Measurements from ENCODE around the gene RSPH9.
"Not testable (repeated sequence)": the region's sequence is repeated elsewhere in the genome, so short reads cannot be mapped to it uniquely, and the experiment has no call there.

RSPH9 gene

DNA sequence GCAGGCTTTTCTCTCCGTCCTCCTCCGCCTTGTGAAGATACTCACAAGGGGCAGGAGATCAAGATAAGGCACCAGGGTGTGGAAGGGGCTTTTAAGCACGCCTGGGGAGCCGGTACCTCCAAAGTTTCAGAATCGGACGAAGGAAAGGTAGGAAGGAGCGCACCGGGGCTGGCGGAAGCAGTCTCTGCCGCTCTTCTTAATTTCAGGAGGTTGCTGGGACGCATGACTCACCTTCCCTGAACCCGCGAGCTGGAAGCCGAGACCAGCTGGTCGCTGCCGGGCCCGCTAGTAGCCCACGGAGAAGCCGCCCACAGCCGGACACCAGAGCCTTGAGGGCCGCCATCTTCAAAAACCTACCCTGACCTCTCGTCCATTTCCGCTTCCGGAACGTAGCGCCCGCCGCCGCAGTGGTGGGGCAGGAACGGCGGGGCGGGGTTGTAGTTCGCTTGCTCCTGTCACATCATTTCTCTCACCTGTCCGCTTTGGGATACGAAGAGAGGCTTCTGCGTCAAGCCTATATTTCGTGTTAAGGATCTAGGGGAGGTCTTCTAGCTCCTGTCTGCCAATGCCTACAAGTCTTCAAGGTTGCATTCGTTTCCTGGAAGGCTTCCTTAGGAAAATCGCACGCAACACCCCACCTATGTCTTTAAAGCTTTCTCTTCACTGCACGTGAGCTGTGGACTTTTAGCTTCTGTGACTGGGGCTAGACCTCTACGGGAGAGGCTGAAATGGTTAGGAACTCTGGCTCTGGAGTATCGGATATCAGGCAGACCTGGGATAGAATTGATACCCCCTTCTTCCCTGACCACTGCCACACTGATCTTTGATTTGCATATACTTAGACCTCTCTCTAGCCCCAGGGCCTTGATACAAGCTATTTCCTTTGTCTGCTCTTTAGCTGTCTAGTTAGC lies 42.9 kb downstream of the RSPH9 start, which contains the start of gene MRPS18A:
TSS of gene MRPS18A (minus strand) at position 355 of the 911 bp plus-strand sequence. CDS start at position 343, 12 bp downstream.
- Mint-ChIP-seq H3K9me3 (no peaks in the 10 kb centered on the region), H3K4me1 (peaks cover 48% of the 10 kb centered on the region), H3K27me3 (no peaks in the 10 kb centered on the region), H3K36me3 (no peaks in the 10 kb centered on the region), H3K27ac (peak within 1 kb of the TSS; percentile 82), H3K4me3 (peak within 1 kb of the TSS; percentile 96)

- Mint-ChIP-seq H3K27me3 (no peaks in the 10 kb centered on the region), H3K36me3 (no peaks in the 10 kb centered on the region), H3K4me3 (no peak overlapping the region), H3K27ac (peak overlapping the region; percentile 1), H3K4me1 (peaks cover 32% of the 10 kb centered on the region), H3K9me3 (no peaks in the 10 kb centered on the region)
Observed at GRCh38 chr6:43689421-43689820, 44.6 kb downstream of the RSPH9 start.

DNA sequence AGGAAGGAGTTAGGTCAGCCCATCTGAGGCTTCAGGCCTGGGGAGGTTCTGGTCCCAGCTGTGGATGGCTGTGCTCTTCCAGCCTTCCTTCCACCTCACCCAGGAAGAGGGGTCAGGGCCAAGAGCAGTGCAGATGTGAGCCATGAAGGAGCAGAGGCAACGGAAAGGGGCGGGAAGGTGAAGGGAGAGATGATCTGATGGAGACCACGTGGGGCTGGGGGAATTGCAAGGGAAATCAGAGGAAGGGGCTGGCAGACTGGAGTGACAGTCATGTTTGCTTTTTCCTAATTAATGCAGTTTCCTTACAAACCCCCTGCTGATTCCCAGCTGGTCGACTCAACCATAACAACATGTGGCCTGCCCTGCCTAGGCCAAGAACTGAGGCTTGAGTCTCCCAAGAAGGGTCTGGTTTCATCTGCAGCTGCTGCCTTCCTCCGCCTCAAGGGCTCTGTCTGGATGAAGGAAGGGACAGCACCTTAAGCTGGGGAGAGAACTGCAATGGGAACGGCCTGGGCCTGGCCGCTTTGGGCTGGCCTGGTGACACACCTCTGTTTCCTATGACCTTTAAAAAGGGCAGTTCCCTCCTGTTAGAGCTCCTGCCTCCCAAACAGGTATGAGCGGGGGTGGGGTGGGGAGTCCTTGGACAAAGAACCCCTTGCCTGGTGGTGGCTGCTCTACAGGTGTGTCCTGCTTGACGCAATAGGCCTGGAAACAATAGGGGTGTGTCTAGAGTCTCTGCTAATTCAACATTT lies 50.6 kb downstream of the RSPH9 start:
- H3K4me1 Mint-ChIP-seq: no peaks in the 10 kb centered on the region
- H3K27ac Mint-ChIP-seq: no peak overlapping the region
- no peaks in the 10 kb centered on the region for H3K9me3 Mint-ChIP-seq
- H3K4me3 Mint-ChIP-seq: no peak overlapping the region
- peaks cover 9% of the 10 kb centered on the region for H3K27me3 Mint-ChIP-seq
- no peaks in the 10 kb centered on the region for H3K36me3 Mint-ChIP-seq

DNA sequence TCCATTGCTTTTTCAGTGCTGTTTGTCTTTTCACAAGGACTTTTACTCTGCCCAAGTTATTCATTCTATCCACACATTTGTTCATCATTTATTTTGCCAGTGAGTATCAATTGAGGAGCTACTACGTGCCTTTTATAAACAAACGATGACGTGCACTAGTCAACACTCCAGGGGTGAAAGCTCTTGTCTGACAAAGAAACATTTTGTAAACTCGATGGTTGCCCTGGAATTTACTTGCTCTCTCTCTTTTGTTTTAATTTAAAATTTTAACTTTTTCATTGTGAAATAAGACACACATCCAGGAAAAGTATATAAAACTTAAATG lies 51.1 kb downstream of the RSPH9 start:
- peaks cover 9% of the 10 kb centered on the region for H3K27me3 Mint-ChIP-seq
- H3K27ac Mint-ChIP-seq: no peak overlapping the region
- no peaks in the 10 kb centered on the region for H3K36me3 Mint-ChIP-seq
- H3K4me3 Mint-ChIP-seq: no peak overlapping the region
- no peaks in the 10 kb centered on the region for H3K4me1 Mint-ChIP-seq
- no peaks in the 10 kb centered on the region for H3K9me3 Mint-ChIP-seq

DNA sequence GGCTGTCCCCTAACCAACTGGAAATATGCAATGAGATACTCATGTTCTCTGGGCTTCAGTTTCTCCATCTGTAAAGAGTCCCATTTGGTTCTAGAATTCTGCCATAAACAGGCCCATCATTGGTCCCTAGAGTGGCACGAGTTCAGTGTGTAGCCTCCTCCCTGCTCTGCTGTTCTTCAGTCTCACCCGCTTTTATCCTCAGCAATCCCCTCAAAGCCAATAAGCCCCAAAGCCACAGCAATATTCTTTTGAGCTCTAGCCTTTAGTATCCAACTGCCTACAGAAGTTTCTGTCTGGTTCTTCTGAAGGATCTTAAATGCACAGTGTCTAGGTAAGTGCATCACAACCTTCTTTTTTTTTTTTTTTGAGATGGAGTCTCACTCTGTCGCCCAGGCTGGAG lies 52.6 kb downstream of the RSPH9 start:
- H3K4me1 Mint-ChIP-seq: no peaks in the 10 kb centered on the region
- no peak overlapping the region for H3K4me3 Mint-ChIP-seq
- peaks cover 14% of the 10 kb centered on the region for H3K27me3 Mint-ChIP-seq
- no peaks in the 10 kb centered on the region for H3K36me3 Mint-ChIP-seq
- no peak overlapping the region for H3K27ac Mint-ChIP-seq
- no peaks in the 10 kb centered on the region for H3K9me3 Mint-ChIP-seq

DNA sequence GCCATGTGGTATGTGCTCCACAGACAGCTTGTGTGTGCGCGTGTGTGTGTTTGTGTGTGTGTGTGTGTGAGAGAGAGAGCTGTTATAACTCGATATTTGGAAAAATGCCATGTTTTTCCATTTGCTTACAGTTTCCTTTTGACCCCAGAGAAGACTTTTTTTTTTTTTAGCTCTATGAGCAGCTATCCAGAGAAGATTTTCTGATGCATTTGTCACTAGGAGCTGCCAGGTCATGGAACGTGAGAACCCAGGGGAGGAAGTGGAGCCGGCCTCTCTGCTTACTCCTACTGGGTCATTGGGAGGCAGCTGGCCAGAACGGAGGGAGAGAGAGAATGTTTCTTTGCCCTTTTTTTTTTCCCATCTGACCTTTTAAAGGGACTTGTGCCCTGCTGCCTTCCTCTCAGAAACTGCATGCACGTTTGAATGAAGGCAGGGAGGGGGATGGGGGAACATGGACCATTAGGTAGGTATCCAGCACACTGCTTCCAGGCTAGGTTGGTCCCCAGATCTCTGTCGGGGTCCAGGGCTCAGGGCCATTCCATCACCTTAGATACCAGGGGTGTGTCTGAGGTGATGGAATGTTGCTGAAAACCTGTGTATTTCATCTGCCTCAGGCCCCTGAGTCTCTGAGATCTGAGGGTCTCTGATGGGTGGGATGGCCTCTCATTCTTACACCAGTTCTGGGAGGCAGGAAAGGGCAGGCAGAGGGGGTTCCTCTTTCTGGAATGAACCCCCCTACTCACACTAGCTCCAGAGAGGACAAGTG lies 53.9 kb downstream of the RSPH9 start:
- Mint-ChIP-seq H3K9me3 (no peaks in the 10 kb centered on the region), H3K36me3 (no peaks in the 10 kb centered on the region), H3K27ac (no peak overlapping the region), H3K27me3 (peaks cover 15% of the 10 kb centered on the region), H3K4me3 (no peak overlapping the region), H3K4me1 (no peaks in the 10 kb centered on the region)

- Mint-ChIP-seq H3K36me3 (no peaks in the 10 kb centered on the region), H3K4me1 (no peaks in the 10 kb centered on the region), H3K9me3 (no peaks in the 10 kb centered on the region), H3K27ac (peak overlapping the region; percentile 55), H3K4me3 (no peak overlapping the region), H3K27me3 (peaks cover 14% of the 10 kb centered on the region)
Observed at GRCh38 chr6:43699564-43700186, 54.8 kb downstream of the RSPH9 start.

GRCh38 chr6:43700939-43701560 lies 56.2 kb downstream of the RSPH9 start:
- H3K4me1 Mint-ChIP-seq, H3K9me3 Mint-ChIP-seq, H3K36me3 Mint-ChIP-seq, H3K27ac Mint-ChIP-seq, H3K4me3 Mint-ChIP-seq: not testable (repeated sequence)
- H3K27me3 Mint-ChIP-seq: peaks cover 19% of the 10 kb centered on the region

DNA sequence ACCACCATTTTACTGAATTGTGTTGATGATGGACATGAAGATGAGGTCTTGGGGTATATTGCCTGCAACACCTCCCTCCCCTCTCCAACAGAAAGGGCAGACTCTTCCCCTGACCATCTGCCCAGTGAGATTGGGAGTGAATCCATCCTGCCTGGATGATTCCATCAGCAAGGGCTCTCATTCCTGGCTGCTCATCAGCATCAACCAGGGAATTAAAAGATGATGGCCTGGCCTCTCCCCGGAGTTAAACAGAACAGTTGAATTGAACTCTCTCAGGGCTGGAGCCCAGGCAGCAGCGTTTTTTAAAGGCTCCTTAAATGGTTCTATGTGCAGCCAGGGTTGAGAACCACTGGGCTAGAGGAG lies 57.3 kb downstream of the RSPH9 start:
- H3K4me3 Mint-ChIP-seq: no peak overlapping the region
- H3K27ac Mint-ChIP-seq: no peak overlapping the region
- H3K9me3 Mint-ChIP-seq: no peaks in the 10 kb centered on the region
- no peaks in the 10 kb centered on the region for H3K36me3 Mint-ChIP-seq
- H3K4me1 Mint-ChIP-seq: no peaks in the 10 kb centered on the region
- H3K27me3 Mint-ChIP-seq: peaks cover 19% of the 10 kb centered on the region

- H3K9me3 Mint-ChIP-seq: no peaks in the 10 kb centered on the region
- H3K36me3 Mint-ChIP-seq: no peaks in the 10 kb centered on the region
- no peak overlapping the region for H3K27ac Mint-ChIP-seq
- H3K4me1 Mint-ChIP-seq: no peaks in the 10 kb centered on the region
- H3K4me3 Mint-ChIP-seq: no peak overlapping the region
- H3K27me3 Mint-ChIP-seq: peaks cover 19% of the 10 kb centered on the region
Observed at GRCh38 chr6:43702534-43703440, 58.0 kb downstream of the RSPH9 start.

GRCh38 chr6:43703512-43704429 lies 58.9 kb downstream of the RSPH9 start:
- Mint-ChIP-seq H3K27me3 (peaks cover 16% of the 10 kb centered on the region), H3K4me1 (no peaks in the 10 kb centered on the region)

DNA sequence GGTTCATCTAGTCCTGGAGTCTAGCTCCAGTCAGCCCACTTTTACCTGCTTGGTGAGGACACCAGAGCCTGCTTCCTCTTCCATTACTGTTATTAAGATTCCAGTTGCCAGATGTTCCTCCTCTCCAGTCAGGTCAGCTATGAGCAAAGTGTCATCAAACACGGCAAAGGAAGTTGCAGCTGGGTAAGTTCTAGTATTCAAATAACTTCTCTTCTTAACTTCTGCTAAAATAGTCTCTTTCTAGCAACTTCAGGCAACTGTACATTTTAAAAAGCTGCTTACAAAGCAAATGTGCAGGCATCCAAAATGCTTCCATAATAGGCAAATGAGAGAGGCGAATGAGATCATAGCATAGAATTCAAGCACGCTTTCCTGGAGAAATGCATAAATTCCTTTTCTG lies 61.2 kb downstream of the RSPH9 start:
- Mint-ChIP-seq H3K4me3 (no peak overlapping the region), H3K9me3 (no peaks in the 10 kb centered on the region), H3K27ac (no peak overlapping the region), H3K27me3 (peaks cover 16% of the 10 kb centered on the region), H3K36me3 (no peaks in the 10 kb centered on the region), H3K4me1 (no peaks in the 10 kb centered on the region)

More at GRCh38 chr6:43703512-43704429, 58.9 kb downstream of the RSPH9 start:
- Mint-ChIP-seq H3K9me3 (no peaks in the 10 kb centered on the region), H3K36me3 (no peaks in the 10 kb centered on the region), H3K4me3 (no peak overlapping the region), H3K27ac (no peak overlapping the region)

- H3K36me3 Mint-ChIP-seq: no peaks in the 10 kb centered on the region
- no peak overlapping the region for H3K27ac Mint-ChIP-seq
- H3K4me1 Mint-ChIP-seq: no peaks in the 10 kb centered on the region
- peaks cover 16% of the 10 kb centered on the region for H3K27me3 Mint-ChIP-seq
- H3K9me3 Mint-ChIP-seq: no peaks in the 10 kb centered on the region
- no peak overlapping the region for H3K4me3 Mint-ChIP-seq
Observed at GRCh38 chr6:43706788-43707187, 62.0 kb downstream of the RSPH9 start.

Data from activated naive CD4-positive, alpha-beta T cell treated with anti-CD3 and anti-CD28 coated beads, Interleukin-2, amount 50 U/mL, for 24 hours (primary cell).